Prostate gland (tissue), 2 donors: ENCODE data around the gene SLC6A6.

ENCODE experiments used
- POLR2AphosphoS5 ChIP-seq: sonication (generic); formaldehyde crosslinking; IDR thresholded peaks from one replicate; pipeline ENCODE4 v1.6.1; 2017; ENCODE audit warnings: antibody characterized with exemption
- TF ChIP-seq, protein P1 (sequence below), 4 experiments: fragments of 200-600 bp in 2 of 4; fragments of 450-650 bp in 2 of 4; sonication (generic) in 2 of 4; IDR thresholded peaks; 1 replicate in 3 of 4; 2 replicates in 1 of 4; pipeline ENCODE4 v1.5.1; 2016 to 2019; ENCODE audit warnings: antibody characterized with exemption in 4 of 4, mild to moderate bottlenecking in 2 of 4, moderate library complexity in 2 of 4

DNA sequence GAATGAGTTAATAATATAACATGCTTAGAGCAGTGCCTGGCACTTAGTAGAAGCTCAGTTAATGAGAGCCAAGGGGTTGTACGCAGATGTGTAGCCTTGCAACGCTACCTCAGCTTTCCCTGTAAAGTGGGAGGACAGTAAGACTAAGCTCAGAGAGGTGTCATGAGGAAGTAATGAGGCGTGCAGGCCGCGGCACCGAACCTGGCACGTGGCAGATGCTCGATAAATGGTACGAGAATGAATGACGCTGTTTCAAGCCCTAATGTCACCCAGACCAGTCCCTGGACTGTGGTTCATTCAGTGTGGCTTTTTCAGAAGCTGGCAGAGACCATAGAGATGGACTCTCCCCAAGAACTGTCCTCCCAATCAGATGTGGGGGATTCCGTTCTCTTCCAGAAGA lies 116.5 kb downstream of the SLC6A6 start:
- TF ChIP-seq POLR2AphosphoS5, result no peak
- TF ChIP-seq, protein P1, sequence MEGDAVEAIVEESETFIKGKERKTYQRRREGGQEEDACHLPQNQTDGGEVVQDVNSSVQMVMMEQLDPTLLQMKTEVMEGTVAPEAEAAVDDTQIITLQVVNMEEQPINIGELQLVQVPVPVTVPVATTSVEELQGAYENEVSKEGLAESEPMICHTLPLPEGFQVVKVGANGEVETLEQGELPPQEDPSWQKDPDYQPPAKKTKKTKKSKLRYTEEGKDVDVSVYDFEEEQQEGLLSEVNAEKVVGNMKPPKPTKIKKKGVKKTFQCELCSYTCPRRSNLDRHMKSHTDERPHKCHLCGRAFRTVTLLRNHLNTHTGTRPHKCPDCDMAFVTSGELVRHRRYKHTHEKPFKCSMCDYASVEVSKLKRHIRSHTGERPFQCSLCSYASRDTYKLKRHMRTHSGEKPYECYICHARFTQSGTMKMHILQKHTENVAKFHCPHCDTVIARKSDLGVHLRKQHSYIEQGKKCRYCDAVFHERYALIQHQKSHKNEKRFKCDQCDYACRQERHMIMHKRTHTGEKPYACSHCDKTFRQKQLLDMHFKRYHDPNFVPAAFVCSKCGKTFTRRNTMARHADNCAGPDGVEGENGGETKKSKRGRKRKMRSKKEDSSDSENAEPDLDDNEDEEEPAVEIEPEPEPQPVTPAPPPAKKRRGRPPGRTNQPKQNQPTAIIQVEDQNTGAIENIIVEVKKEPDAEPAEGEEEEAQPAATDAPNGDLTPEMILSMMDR (IDR thresholded peaks at IDR 0.05), result no peak
